Smooth muscle cell (in vitro differentiated cells): ENCODE data around the gene CDCP2. TPM values are rescaled to one million over a fixed set of nuclear protein-coding genes. Genes with fewer than 3 reads are reported as not detected.

Experiments used
- DNase-seq: peaks from one replicate; lab custom pipeline; 2025; ENCODE audit not compliant: unreplicated experiment; lab: John Stamatoyannopoulos, UW
- H2AFZ ChIP-seq: fragments of 200-600 bp; sonication (generic); 2 replicates; pipeline ENCODE4 v1.6.0; 2016; ENCODE audit warnings: antibody characterized with exemption, low read depth, mild to moderate bottlenecking
- H3F3A ChIP-seq: fragments of 200-600 bp; sonication (generic); 2 replicates; pipeline ENCODE4 v1.6.0; 2017; ENCODE audit warnings: antibody characterized with exemption, low read depth
- H3K27ac ChIP-seq: fragments of 200-600 bp; sonication (generic); 2 replicates; pipeline ENCODE4 v1.5.1; 2016; ENCODE audit warnings: low read depth, mild to moderate bottlenecking
- H3K27me3 ChIP-seq: fragments of 200-600 bp; sonication (generic); 2 replicates; pipeline ENCODE4 v1.6.1; 2016; ENCODE audit warnings: low read depth, mild to moderate bottlenecking
- H3K36me3 ChIP-seq: fragments of 200-600 bp; sonication (generic); 2 replicates; pipeline ENCODE4 v1.5.1; 2016; ENCODE audit warnings: low read depth
- H3K4me1 ChIP-seq: fragments of 200-600 bp; sonication (generic); 2 replicates; pipeline ENCODE4 v1.5.1; 2016; ENCODE audit warnings: low read depth
- H3K4me2 ChIP-seq: fragments of 200-600 bp; sonication (generic); 2 replicates; pipeline ENCODE4 v1.6.0; 2016; ENCODE audit warnings: mild to moderate bottlenecking
- H3K4me3 ChIP-seq: fragments of 200-600 bp; sonication (generic); 2 replicates; pipeline ENCODE4 v1.5.1; 2016; ENCODE audit warnings: mild to moderate bottlenecking
- H3K79me2 ChIP-seq: fragments of 200-600 bp; sonication (generic); 2 replicates; pipeline ENCODE4 v1.6.0; 2016; ENCODE audit warnings: low read depth, mild to moderate bottlenecking
- H3K9ac ChIP-seq: fragments of 200-600 bp; sonication (generic); 2 replicates; pipeline ENCODE4 v1.6.0; 2016; ENCODE audit warnings: low read depth
- H3K9me3 ChIP-seq: fragments of 200-600 bp; sonication (generic); replicated peaks from 2 replicates; pipeline ENCODE4 v1.5.1; 2016; ENCODE audit warnings: low read depth
- H4K20me1 ChIP-seq: fragments of 200-600 bp; sonication (generic); 2 replicates; pipeline ENCODE4 v1.6.0; 2016; ENCODE audit warnings: low read depth
- CTCF ChIP-seq: fragments of 200-600 bp; sonication (generic); IDR thresholded peaks from 2 replicates; pipeline ENCODE4 v1.5.1; 2017; ENCODE audit warnings: borderline replicate concordance, mild to moderate bottlenecking, antibody characterized with exemption; ENCODE audit not compliant: insufficient read depth, poor library complexity, severe bottlenecking
- WGBS: methylation state at CpG from one replicate; pipeline ENCODE4 v1.1.7; 2016; ENCODE audit warnings: low lambda C conversion rate; 5-methylcytosine and 5-hydroxymethylcytosine counted together
- polyA plus RNA-seq: library from polyadenylated mRNA; unstranded; fragments of >200 nt; fragmentation: Nextera tagmentation; extraction: Ambion mirVana; gene quantifications from 2 replicates; pipeline ENCODE4 v1.2.1, GENCODE V29; 2016
- total RNA-seq: library from RNA; depleted of rRNA; stranded (reverse); fragments of >200 nt; gene quantifications from 2 replicates; pipeline ENCODE4 v1.2.3, GENCODE V29; 2014

CDCP2 gene
- total and polyA plus RNA-seq, 2 experiments from 2014 or later, result not detected

DNA sequence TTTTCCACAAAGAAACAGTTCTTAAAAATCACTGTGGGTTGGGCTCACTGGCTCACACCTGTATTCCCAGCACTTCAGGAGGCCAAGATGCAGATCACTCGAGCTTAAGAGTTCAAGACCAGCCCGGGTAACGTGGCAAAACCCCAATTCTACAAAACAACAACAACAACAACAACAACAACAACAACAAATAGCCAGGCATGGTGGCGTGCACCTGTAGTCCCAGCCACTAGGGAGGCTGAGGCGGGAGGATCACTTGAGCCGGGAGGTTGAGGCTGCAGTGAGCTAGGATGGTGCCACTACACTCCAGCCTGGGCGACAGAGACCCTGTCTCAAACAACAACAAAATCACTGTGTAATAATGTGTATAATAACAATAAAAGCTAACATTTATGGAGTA, 40.8 kb downstream of the CDCP2 start:
- no peak for TF ChIP-seq CTCF
- Histone ChIP-seq H3K36me3 (no peaks in the 10 kb centered on the region), H3K4me1 (no peaks in the 10 kb centered on the region), H3K4me3 (no peak overlapping the region), H3K27me3 (no peaks in the 10 kb centered on the region), H3K4me2 (no peak overlapping the region), H3F3A (no peaks in the 10 kb centered on the region), H2AFZ (no peak overlapping the region), H4K20me1 (no peaks in the 10 kb centered on the region), H3K9ac (no peak overlapping the region), H3K79me2 (no peaks in the 10 kb centered on the region), H3K27ac (no peak overlapping the region), H3K9me3 (no peaks in the 10 kb centered on the region)
- no peak for DNase-seq
- WGBS, result 96% methylated on average over 7 of the region's 7 CpGs

DNA sequence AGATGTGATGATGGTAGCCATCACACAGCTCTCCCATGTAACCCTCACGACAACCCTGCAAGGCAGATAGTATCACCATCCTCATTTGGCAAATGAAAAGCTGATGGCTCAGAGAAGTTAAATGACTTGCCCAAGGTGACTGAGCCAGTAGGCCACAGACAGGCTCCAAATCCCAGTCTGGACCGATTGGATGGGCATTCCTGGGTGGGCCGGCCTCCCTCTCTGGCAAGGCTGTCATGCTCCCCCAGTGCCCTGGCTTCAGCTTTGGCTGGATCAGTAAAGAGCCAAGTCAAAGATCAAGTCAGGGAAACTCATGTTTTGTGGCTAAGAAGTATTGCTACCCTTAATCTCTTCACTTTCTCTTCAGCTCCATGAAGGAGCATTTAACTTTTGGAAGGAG, 41.2 kb downstream of the CDCP2 start:
- no peak for TF ChIP-seq CTCF

DNA sequence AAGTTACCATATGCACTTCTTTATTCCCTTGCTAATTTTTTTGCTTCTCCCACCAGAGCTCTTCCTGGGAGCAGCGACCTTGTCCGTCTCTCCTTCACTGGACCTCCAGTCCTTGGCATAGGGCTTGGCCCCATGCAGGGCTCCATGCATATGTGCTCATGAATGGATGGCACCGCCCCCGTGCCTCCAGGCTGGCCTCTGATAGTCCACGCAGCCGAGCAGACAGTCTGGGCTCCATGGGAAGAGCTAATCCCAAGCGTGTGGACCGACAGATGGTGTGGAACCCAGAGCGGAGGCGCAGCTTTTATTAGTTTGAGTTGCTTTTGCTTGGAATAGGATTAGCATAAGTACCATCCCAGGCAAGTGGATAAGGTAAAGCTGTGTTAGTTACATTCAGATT, 41.8 kb downstream of the CDCP2 start:
- H4K20me1 ChIP-seq, result no peaks in the 10 kb centered on the region
- no peak overlapping the region for H3K27ac ChIP-seq
- H3F3A ChIP-seq, result no peaks in the 10 kb centered on the region
- H3K4me2 ChIP-seq, result no peak overlapping the region
- no peaks in the 10 kb centered on the region for H3K9me3 ChIP-seq
- no peaks in the 10 kb centered on the region for H3K79me2 ChIP-seq
- WGBS, result 62% methylated on average over 10 of the region's 10 CpGs
- no peak overlapping the region for H3K4me3 ChIP-seq
- H3K27me3 ChIP-seq, result no peaks in the 10 kb centered on the region
- TF ChIP-seq CTCF, result no peak
- DNase-seq, result no peak
- no peaks in the 10 kb centered on the region for H3K4me1 ChIP-seq
- H3K9ac ChIP-seq, result no peak overlapping the region
- no peak overlapping the region for H2AFZ ChIP-seq
- no peaks in the 10 kb centered on the region for H3K36me3 ChIP-seq

More for the DNA sequence above, 41.2 kb downstream of the CDCP2 start:
- no peak overlapping the region for H3K27ac ChIP-seq
- no peaks in the 10 kb centered on the region for H3F3A ChIP-seq
- no peak overlapping the region for H3K4me2 ChIP-seq
- H3K9me3 ChIP-seq, result no peaks in the 10 kb centered on the region
- WGBS, result 94% methylated on average over 3 of the region's 3 CpGs
- H3K79me2 ChIP-seq, result no peaks in the 10 kb centered on the region
- DNase-seq, result no peak
- no peak overlapping the region for H3K4me3 ChIP-seq
- H3K9ac ChIP-seq, result no peak overlapping the region
- no peaks in the 10 kb centered on the region for H3K27me3 ChIP-seq
- no peaks in the 10 kb centered on the region for H3K36me3 ChIP-seq
- no peak overlapping the region for H2AFZ ChIP-seq
- H4K20me1 ChIP-seq, result no peaks in the 10 kb centered on the region
- no peaks in the 10 kb centered on the region for H3K4me1 ChIP-seq
